Stimulated activated CD4-positive, alpha-beta T cell treated with anti-CD3 and anti-CD28 coated beads, Interleukin-15, amount 100 ng/mL, for 24 hours (primary cell): ENCODE results near the gene CYB561A3.

Experiments used
- DNase-seq: peaks from one replicate; pipeline ENCODE4 v3.0.0-alpha.2; 2020

Gene CYB561A3

GRCh38 chr11:61315260-61315659 is 46.4 kb downstream of the CYB561A3 start:
- no peak for DNase-seq

DNA sequence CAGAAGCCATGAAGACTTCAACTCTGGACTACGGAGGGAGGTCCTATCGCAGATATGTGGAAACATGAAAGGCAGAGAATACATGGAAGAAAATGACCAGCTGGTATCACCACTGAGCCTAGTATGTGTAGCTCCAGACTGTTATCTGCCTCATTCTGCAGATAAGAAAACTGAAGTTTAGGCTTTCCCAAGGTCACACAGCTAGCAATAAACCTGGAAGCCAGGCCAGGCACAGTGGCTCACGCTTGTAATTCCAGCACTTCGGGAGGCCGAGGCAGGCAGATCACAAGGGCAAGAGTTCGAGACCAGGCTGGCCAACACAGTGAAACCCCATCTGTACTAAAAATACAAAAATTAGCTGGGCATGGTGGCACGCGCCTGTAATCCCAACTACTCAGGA is 50.9 kb downstream of the CYB561A3 start:
- no peak for DNase-seq

- no peak for DNase-seq
Observed at GRCh38 chr11:61309739-61310138, 51.9 kb downstream of the CYB561A3 start.

GRCh38 chr11:61309141-61309540 is 52.5 kb downstream of the CYB561A3 start:
- DNase-seq = no peak

DNA sequence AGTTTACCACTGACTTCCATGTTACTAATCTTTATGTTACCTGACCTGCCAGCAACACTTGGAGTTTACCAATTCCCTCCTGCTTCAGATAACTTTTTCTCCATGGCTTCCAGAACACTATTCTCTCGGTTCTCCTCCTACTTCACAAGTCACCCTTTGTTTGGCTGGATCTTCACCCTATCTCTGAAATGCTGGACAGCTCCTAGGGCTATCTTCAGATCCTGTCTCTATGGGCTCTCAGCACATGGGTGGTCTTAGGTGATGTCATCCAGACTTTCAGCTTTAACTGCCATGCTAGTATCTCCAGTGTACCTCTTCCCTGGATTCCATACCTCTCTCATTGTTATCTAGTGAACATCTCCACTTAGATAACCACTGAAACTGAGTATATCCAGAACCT is 54.3 kb downstream of the CYB561A3 start:
- DNase-seq = no peak

GRCh38 chr11:61306221-61306620 is 55.5 kb downstream of the CYB561A3 start:
- DNase-seq = no peak

- DNase-seq = no peak
Observed at GRCh38 chr11:61305417-61305816, 56.3 kb downstream of the CYB561A3 start.

DNA sequence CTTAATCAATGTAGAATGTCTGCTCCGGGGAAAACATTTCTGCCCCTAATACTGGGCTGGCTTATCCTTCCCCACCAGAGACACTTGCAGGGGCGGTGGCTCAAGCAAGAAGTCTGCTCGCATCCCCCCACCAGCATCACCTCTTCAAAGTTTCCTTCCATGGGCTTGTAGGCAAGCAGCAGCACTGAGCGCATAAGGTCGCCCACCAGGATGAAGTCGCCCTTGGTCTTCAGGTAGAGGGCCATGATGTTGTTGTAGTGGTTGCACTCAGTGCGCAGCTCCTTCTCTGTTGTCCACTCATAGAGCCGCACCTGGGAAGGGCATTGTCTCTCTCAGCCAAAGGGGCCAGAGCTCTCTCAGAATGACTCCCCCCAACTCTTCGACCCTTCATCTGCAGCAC is 58.0 kb downstream of the CYB561A3 start:
- no peak for DNase-seq

DNA sequence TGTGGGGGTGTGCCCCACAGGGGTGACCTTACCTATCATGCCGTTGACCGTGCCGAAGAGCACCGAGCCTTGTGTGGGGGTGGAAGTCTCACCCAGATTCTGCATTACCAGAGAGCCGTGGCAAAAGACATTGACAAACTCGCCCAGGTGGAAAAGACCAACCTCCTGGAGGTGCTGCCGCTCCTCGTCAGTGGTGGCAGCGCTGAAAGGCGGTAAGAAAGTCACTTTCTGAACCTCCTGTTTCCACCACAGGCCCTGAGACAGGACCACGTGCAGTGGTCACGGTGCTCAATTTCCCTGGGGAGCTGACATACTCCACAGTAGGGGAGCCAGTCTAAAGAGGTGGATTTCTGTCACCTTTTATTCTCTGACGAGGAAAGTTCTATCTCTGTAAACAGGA is 59.1 kb downstream of the CYB561A3 start:
- no peak for DNase-seq
